Astrocyte (in vitro differentiated cells and primary cell): Measurements from ENCODE around the gene HOXA7. TPM values are rescaled to one million over a fixed set of nuclear protein-coding genes. Genes with fewer than 3 reads are reported as not detected.

Experiments
- DNase-seq: peaks from one replicate; pipeline ENCODE4 v3.0.0-alpha.2; 2010; ENCODE audit warnings: low read depth
- FAIRE-seq: peaks from 2 replicates; lab custom pipeline; 2011; peaks lifted over from hg19 to GRCh38; lab: Jason Lieb, UNC
- H2AFZ ChIP-seq: 2 replicates; pipeline ENCODE4 v1.6.0; 2012; ENCODE audit warnings: low read depth, low read length, inconsistent platforms
- H3K27ac ChIP-seq: 2 replicates; pipeline ENCODE4 v1.5.1; 2011; ENCODE audit warnings: low read depth, low read length, inconsistent platforms
- H3K27me3 ChIP-seq: 2 replicates; pipeline ENCODE4 v1.6.0; 2011; ENCODE audit warnings: low read length, inconsistent platforms; ENCODE audit not compliant: insufficient read depth
- H3K36me3 ChIP-seq: 2 replicates; pipeline ENCODE4 v1.5.1; 2011; ENCODE audit warnings: low read length, inconsistent platforms; ENCODE audit not compliant: insufficient read depth
- H3K4me1 ChIP-seq: 2 replicates; pipeline ENCODE4 v1.5.1; 2011; ENCODE audit warnings: low read length, inconsistent platforms; ENCODE audit not compliant: insufficient read depth
- H3K4me2 ChIP-seq: 2 replicates; pipeline ENCODE4 v1.6.0; 2012; ENCODE audit warnings: low read length, inconsistent platforms
- H3K4me3 ChIP-seq: 2 replicates; pipeline ENCODE4 v1.5.1; 2011; ENCODE audit warnings: low read depth, mild to moderate bottlenecking, low read length, inconsistent platforms; ENCODE audit not compliant: insufficient read depth
- H3K79me2 ChIP-seq: 2 replicates; pipeline ENCODE4 v1.6.0; 2012; ENCODE audit warnings: mild to moderate bottlenecking, low read length, inconsistent platforms; ENCODE audit not compliant: insufficient read depth
- H3K9ac ChIP-seq: 2 replicates; pipeline ENCODE4 v1.6.0; 2012; ENCODE audit warnings: mild to moderate bottlenecking, low read length, inconsistent platforms
- H3K9me3 ChIP-seq: 2 replicates; pipeline ENCODE4 v1.5.1; 2012; ENCODE audit warnings: low read depth, mild to moderate bottlenecking, low read length, inconsistent platforms; ENCODE audit not compliant: insufficient read depth
- H4K20me1 ChIP-seq: 2 replicates; pipeline ENCODE4 v1.6.0; 2012; ENCODE audit warnings: low read length, inconsistent platforms; ENCODE audit not compliant: insufficient read depth
- H3K27ac Mint-ChIP-seq: one replicate; pipeline ENCODE4 v1.8.0; 2021; ENCODE audit warnings: mild to moderate bottlenecking, mixed read lengths; ENCODE audit not compliant: unreplicated experiment
- H3K27me3 Mint-ChIP-seq: one replicate; pipeline ENCODE4 v1.8.0; 2021; ENCODE audit warnings: low read depth, mixed read lengths; ENCODE audit not compliant: unreplicated experiment
- H3K36me3 Mint-ChIP-seq: one replicate; pipeline ENCODE4 v1.8.0; 2021; ENCODE audit warnings: low read depth, mixed read lengths; ENCODE audit not compliant: unreplicated experiment
- H3K4me1 Mint-ChIP-seq: one replicate; pipeline ENCODE4 v1.8.0; 2021; ENCODE audit warnings: low read depth, mixed read lengths; ENCODE audit not compliant: unreplicated experiment
- H3K4me3 Mint-ChIP-seq: one replicate; pipeline ENCODE4 v1.8.0; 2021; ENCODE audit warnings: mild to moderate bottlenecking, moderate library complexity, mixed read lengths; ENCODE audit not compliant: unreplicated experiment
- H3K9me3 Mint-ChIP-seq: one replicate; pipeline ENCODE4 v1.8.0; 2021; ENCODE audit warnings: mild to moderate bottlenecking, mixed read lengths; ENCODE audit not compliant: unreplicated experiment
- CTCF ChIP-seq: IDR thresholded peaks from 2 replicates; pipeline ENCODE4 v1.5.1; 2011; ENCODE audit warnings: low read depth, mild to moderate bottlenecking, inconsistent platforms, low read length, moderate library complexity; ENCODE audit not compliant: insufficient read depth
- EZH2 ChIP-seq: IDR thresholded peaks from 2 replicates; pipeline ENCODE4 v1.6.1; 2012; ENCODE audit warnings: mild to moderate bottlenecking, low read length, inconsistent platforms; ENCODE audit not compliant: insufficient read depth
- total RNA-seq: library from RNA; stranded (reverse); gene quantifications from 2 replicates; pipeline ENCODE4 v1.2.1, GENCODE V29; 2021

The HOXA7 gene
- total RNA-seq, 1 donor from 2014 or later, result not detected

- Histone ChIP-seq H3K9ac (no peak overlapping the region), H3K36me3 (no peaks in the 10 kb centered on the region), H3K79me2 (peaks cover 18% of the 10 kb centered on the region), H3K9me3 (no peaks in the 10 kb centered on the region), H3K27me3 (peaks cover 73% of the 10 kb centered on the region), H2AFZ (no peak overlapping the region), H4K20me1 (no peaks in the 10 kb centered on the region), H3K27ac (peak overlapping the region; percentile 84), H3K4me2 (peak overlapping the region; percentile 83), H3K4me3 (no peak overlapping the region), H3K4me1 (peaks cover 11% of the 10 kb centered on the region)
- no peak overlapping the region for H3K4me3 Mint-ChIP-seq
- peaks cover 41% of the 10 kb centered on the region for H3K9me3 Mint-ChIP-seq
- DNase-seq (no peak), FAIRE-seq (no peak)
- H3K27me3 Mint-ChIP-seq, result peaks cover 97% of the 10 kb centered on the region
- TF ChIP-seq CTCF, result no peak
- TF ChIP-seq EZH2, result no peak
- peaks cover 2% of the 10 kb centered on the region for H3K4me1 Mint-ChIP-seq
- H3K36me3 Mint-ChIP-seq, result peaks cover 2% of the 10 kb centered on the region
- peak overlapping the region; percentile 22 for H3K27ac Mint-ChIP-seq
These were observed 31.4 kb downstream of the HOXA7 start for GRCh38 chr7:27124902-27125689.

- Mint-ChIP-seq H3K9me3 (peaks cover 47% of the 10 kb centered on the region), H3K27ac (no peak overlapping the region), H3K4me3 (peak overlapping the region; percentile 8), H3K36me3 (peaks cover 2% of the 10 kb centered on the region), H3K27me3 (peaks cover 99% of the 10 kb centered on the region), H3K4me1 (peaks cover 2% of the 10 kb centered on the region)
- H3K27me3 ChIP-seq, result peaks cover 74% of the 10 kb centered on the region
- no peaks in the 10 kb centered on the region for H3K9me3 ChIP-seq
- H3K79me2 ChIP-seq, result peaks cover 25% of the 10 kb centered on the region
- TF ChIP-seq CTCF (no peak), EZH2 (no peak)
- no peak overlapping the region for H2AFZ ChIP-seq
- peak overlapping the region; percentile 84 for H3K27ac ChIP-seq
- peak overlapping the region; percentile 83 for H3K9ac ChIP-seq
- peak overlapping the region; percentile 83 for H3K4me2 ChIP-seq
- H3K4me1 ChIP-seq, result peaks cover 11% of the 10 kb centered on the region
- H3K4me3 ChIP-seq, result no peak overlapping the region
- DNase-seq, result peak; percentile 96
- H3K36me3 ChIP-seq, result no peaks in the 10 kb centered on the region
- H4K20me1 ChIP-seq, result no peaks in the 10 kb centered on the region
- no peak for FAIRE-seq
These were observed 32.2 kb downstream of the HOXA7 start for GRCh38 chr7:27124096-27124901.
